ENCODE measurements around the gene PAPOLA. TPM values are rescaled to one million over a fixed set of nuclear protein-coding genes. Genes with fewer than 3 reads are reported as not detected.

The PAPOLA gene
- total and polyA plus RNA-seq, 2 donors from 2014 or later, result 70.8 to 160 TPM

GRCh38 chr14:96515731-96516130 is 13.5 kb downstream of the PAPOLA start:
- TF ChIP-seq, protein P1, sequence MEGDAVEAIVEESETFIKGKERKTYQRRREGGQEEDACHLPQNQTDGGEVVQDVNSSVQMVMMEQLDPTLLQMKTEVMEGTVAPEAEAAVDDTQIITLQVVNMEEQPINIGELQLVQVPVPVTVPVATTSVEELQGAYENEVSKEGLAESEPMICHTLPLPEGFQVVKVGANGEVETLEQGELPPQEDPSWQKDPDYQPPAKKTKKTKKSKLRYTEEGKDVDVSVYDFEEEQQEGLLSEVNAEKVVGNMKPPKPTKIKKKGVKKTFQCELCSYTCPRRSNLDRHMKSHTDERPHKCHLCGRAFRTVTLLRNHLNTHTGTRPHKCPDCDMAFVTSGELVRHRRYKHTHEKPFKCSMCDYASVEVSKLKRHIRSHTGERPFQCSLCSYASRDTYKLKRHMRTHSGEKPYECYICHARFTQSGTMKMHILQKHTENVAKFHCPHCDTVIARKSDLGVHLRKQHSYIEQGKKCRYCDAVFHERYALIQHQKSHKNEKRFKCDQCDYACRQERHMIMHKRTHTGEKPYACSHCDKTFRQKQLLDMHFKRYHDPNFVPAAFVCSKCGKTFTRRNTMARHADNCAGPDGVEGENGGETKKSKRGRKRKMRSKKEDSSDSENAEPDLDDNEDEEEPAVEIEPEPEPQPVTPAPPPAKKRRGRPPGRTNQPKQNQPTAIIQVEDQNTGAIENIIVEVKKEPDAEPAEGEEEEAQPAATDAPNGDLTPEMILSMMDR (IDR thresholded peaks at IDR 0.05; ENCODE audit: borderline replicate concordance, extremely low read depth, insufficient read depth), result no peak
- Histone ChIP-seq H3K4me3 (ENCODE audit: low read length in 3 of 3) (no peak overlapping the region), H3K27me3 (ENCODE audit: control insufficient read depth, insufficient read depth, low read length) (no peaks in the 10 kb centered on the region), H3K4me1 (ENCODE audit: control insufficient read depth in 2 of 3, insufficient read depth in 2 of 3, low read depth in 1 of 3, low read length in 3 of 3) (peaks cover 0 to 8% (median 3%) of the 10 kb centered on the region in 3 donors), H3K36me3 (ENCODE audit: control insufficient read depth in 2 of 3, insufficient read depth in 3 of 3, low read length in 3 of 3) (no peaks in the 10 kb centered on the region), H3K9me3 (ENCODE audit: control insufficient read depth in 2 of 3, insufficient read depth in 1 of 3, low read length in 3 of 3) (no peaks in the 10 kb centered on the region), H3K27ac (ENCODE audit: low read depth in 2 of 2, low read length in 2 of 2) (no peak overlapping the region), H3K9ac (ENCODE audit: low read length in 3 of 3) (no peak overlapping the region)
- DNase-seq, result no peak
- no peak for FAIRE-seq
- intact Hi-C loops (cut with DNase I), result no loop called here

GRCh38 chr14:96516351-96516750 is 14.2 kb downstream of the PAPOLA start:
- DNase-seq, result no peak
- no peaks in the 10 kb centered on the region for H3K27me3 ChIP-seq (ENCODE audit: control insufficient read depth, insufficient read depth, low read length)
- TF ChIP-seq, protein P1 (IDR thresholded peaks at IDR 0.05; ENCODE audit: borderline replicate concordance, extremely low read depth, insufficient read depth), result no peak
- no peaks in the 10 kb centered on the region for H3K9me3 ChIP-seq (ENCODE audit: control insufficient read depth in 2 of 3, insufficient read depth in 1 of 3, low read length in 3 of 3)
- no peak overlapping the region for H3K27ac ChIP-seq (ENCODE audit: low read depth in 2 of 2, low read length in 2 of 2)
- intact Hi-C loops (cut with DNase I), result no loop called here
- no peak for FAIRE-seq
- H3K4me3 ChIP-seq (ENCODE audit: low read length in 3 of 3), result no peak overlapping the region
- H3K9ac ChIP-seq (ENCODE audit: low read length in 3 of 3), result no peak overlapping the region
- H3K4me1 ChIP-seq (ENCODE audit: control insufficient read depth in 2 of 3, insufficient read depth in 2 of 3, low read depth in 1 of 3, low read length in 3 of 3), result peaks cover 0 to 8% (median 3%) of the 10 kb centered on the region in 3 donors
- no peaks in the 10 kb centered on the region for H3K36me3 ChIP-seq (ENCODE audit: control insufficient read depth in 2 of 3, insufficient read depth in 3 of 3, low read length in 3 of 3)

GRCh38 chr14:96519970-96520369 is 17.8 kb downstream of the PAPOLA start:
- DNase-seq (no peak), FAIRE-seq (no peak)
- H3K27me3 ChIP-seq (ENCODE audit: control insufficient read depth, insufficient read depth, low read length), result no peaks in the 10 kb centered on the region
- H3K9ac ChIP-seq (ENCODE audit: low read length in 3 of 3), result no peak overlapping the region
- H3K27ac ChIP-seq (ENCODE audit: low read depth in 2 of 2, low read length in 2 of 2), result no peak overlapping the region
- H3K4me1 ChIP-seq (ENCODE audit: control insufficient read depth in 2 of 3, insufficient read depth in 2 of 3, low read depth in 1 of 3, low read length in 3 of 3), result no peaks in the 10 kb centered on the region
- H3K9me3 ChIP-seq (ENCODE audit: control insufficient read depth in 2 of 3, insufficient read depth in 1 of 3, low read length in 3 of 3), result no peaks in the 10 kb centered on the region
- intact Hi-C loops (cut with DNase I), result no loop called here
- TF ChIP-seq, protein P1 (IDR thresholded peaks at IDR 0.05; ENCODE audit: borderline replicate concordance, extremely low read depth, insufficient read depth), result no peak
- no peak overlapping the region for H3K4me3 ChIP-seq (ENCODE audit: low read length in 3 of 3)
- peaks cover 0 to 5% (median 4%) of the 10 kb centered on the region in 3 donors for H3K36me3 ChIP-seq (ENCODE audit: control insufficient read depth in 2 of 3, insufficient read depth in 3 of 3, low read length in 3 of 3)

DNA sequence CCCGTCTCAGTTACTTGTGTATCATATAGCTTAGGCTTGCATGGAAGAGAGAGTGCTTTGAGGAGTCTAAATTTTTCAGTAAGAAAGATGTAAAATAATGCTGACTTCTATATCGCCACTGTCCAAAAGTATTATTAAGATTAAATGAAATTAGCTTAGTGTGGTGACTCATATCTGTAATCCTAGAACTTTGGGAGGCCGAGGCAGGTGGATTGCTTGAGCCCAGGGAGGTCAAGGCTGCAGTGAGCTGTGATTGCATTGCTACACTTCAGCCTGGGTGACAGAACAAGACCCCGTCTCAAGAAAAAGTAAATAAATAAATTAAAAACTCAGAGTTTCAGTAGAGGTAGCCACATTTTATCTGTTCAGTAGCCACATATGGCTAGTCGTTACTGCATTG is 23.3 kb downstream of the PAPOLA start:
- H3K36me3 ChIP-seq (ENCODE audit: control insufficient read depth in 2 of 3, insufficient read depth in 3 of 3, low read length in 3 of 3), result peaks cover 7 to 24% (median 7%) of the 10 kb centered on the region in 3 donors
- no peak overlapping the region for H3K27ac ChIP-seq (ENCODE audit: low read depth in 2 of 2, low read length in 2 of 2)
- H3K4me1 ChIP-seq (ENCODE audit: control insufficient read depth in 2 of 3, insufficient read depth in 2 of 3, low read depth in 1 of 3, low read length in 3 of 3), result no peaks in the 10 kb centered on the region
- H3K9me3 ChIP-seq (ENCODE audit: control insufficient read depth in 2 of 3, insufficient read depth in 1 of 3, low read length in 3 of 3), result no peaks in the 10 kb centered on the region
- DNase-seq (no peak), FAIRE-seq (no peak)
- no peaks in the 10 kb centered on the region for H3K27me3 ChIP-seq (ENCODE audit: control insufficient read depth, insufficient read depth, low read length)
- no peak overlapping the region for H3K4me3 ChIP-seq (ENCODE audit: low read length in 3 of 3)
- TF ChIP-seq, protein P1 (IDR thresholded peaks at IDR 0.05; ENCODE audit: borderline replicate concordance, extremely low read depth, insufficient read depth), result no peak
- intact Hi-C loops (cut with DNase I), result no loop called here
- no peak overlapping the region for H3K9ac ChIP-seq (ENCODE audit: low read length in 3 of 3)

Measured in kidney (tissue), 14 donors.